ENCODE measurements around the gene SECISBP2. TPM values are rescaled to one million over a fixed set of nuclear protein-coding genes. Genes with fewer than 3 reads are reported as not detected.

The SECISBP2 gene
- total and polyA plus RNA-seq, 2 experiments from 2014 or later, result 12.2 to 13.0 TPM

- Histone ChIP-seq H3K9me3 (ENCODE audit: low read depth) (no peaks in the 10 kb centered on the region), H3K9ac (no peak overlapping the region), H3F3A (ENCODE audit: insufficient read depth) (peaks cover 5% of the 10 kb centered on the region; the same call in 1 of the 2 replicates), H3K9me2 (ENCODE audit: insufficient read depth) (no peaks in the 10 kb centered on the region), H3K4me1 (ENCODE audit: insufficient read depth) (0 out of 2 replicates have a peak, but pooled peaks cover 4% of the 10 kb centered on the region), H2AFZ (no peak overlapping the region), H3K36me3 (ENCODE audit: low read depth) (no peaks in the 10 kb centered on the region), H3K27me3 (replicated peaks; ENCODE audit: insufficient read depth) (no peaks in the 10 kb centered on the region), H3K79me2 (ENCODE audit: insufficient read depth) (no peaks in the 10 kb centered on the region), H3K4me2 (ENCODE audit: unreplicated experiment) (peak overlapping the region; percentile 33), H3K4me3 (no peak overlapping the region), H3K27ac (0 out of 2 replicates have a peak overlapping the region, but pooled peaks have one; percentile 13), H4K20me1 (ENCODE audit: insufficient read depth) (no peaks in the 10 kb centered on the region)
- peak; percentile 89 for DNase-seq
- 58 to 65% methylated on average over 19 of the region's 19 CpGs for WGBS, 2 experiments (ENCODE audit: low coverage in 1 of 2, low lambda C conversion rate in 2 of 2, missing lambda C conversion rate in 2 of 2)
- TF ChIP-seq EZH2 (IDR thresholded peaks at IDR 0.05; ENCODE audit: insufficient read depth, poor library complexity, severe bottlenecking) (no peak), EZH2phosphoT487 (IDR thresholded peaks at IDR 0.05; ENCODE audit: insufficient read depth, low read depth) (no peak)
- in situ Hi-C loops (cut with MboI), result no loop called here
Measured at GRCh38 chr9:89388084-89388867, 70.0 kb downstream of the SECISBP2 start.

- Histone ChIP-seq H2AFZ (no peak overlapping the region), H3K27ac (no peak overlapping the region), H3K79me2 (ENCODE audit: insufficient read depth) (no peaks in the 10 kb centered on the region), H3K4me2 (ENCODE audit: unreplicated experiment) (no peak overlapping the region), H3F3A (ENCODE audit: insufficient read depth) (peaks cover 5% of the 10 kb centered on the region; the same call in 1 of the 2 replicates), H3K9ac (no peak overlapping the region), H4K20me1 (ENCODE audit: insufficient read depth) (no peaks in the 10 kb centered on the region), H3K36me3 (ENCODE audit: low read depth) (no peaks in the 10 kb centered on the region), H3K9me3 (ENCODE audit: low read depth) (no peaks in the 10 kb centered on the region), H3K9me2 (ENCODE audit: insufficient read depth) (no peaks in the 10 kb centered on the region), H3K4me3 (no peak overlapping the region), H3K4me1 (ENCODE audit: insufficient read depth) (0 out of 2 replicates have a peak, but pooled peaks cover 4% of the 10 kb centered on the region), H3K27me3 (replicated peaks; ENCODE audit: insufficient read depth) (no peaks in the 10 kb centered on the region)
- 81 to 87% methylated on average over 10 to 12 of the region's 12 CpGs for WGBS, 2 experiments (ENCODE audit: low coverage in 1 of 2, low lambda C conversion rate in 2 of 2, missing lambda C conversion rate in 2 of 2)
- DNase-seq, result no peak
- TF ChIP-seq EZH2phosphoT487 (IDR thresholded peaks at IDR 0.05; ENCODE audit: insufficient read depth, low read depth), result no peak
- no peak for TF ChIP-seq EZH2 (IDR thresholded peaks at IDR 0.05; ENCODE audit: insufficient read depth, poor library complexity, severe bottlenecking)
- in situ Hi-C loops (cut with MboI), result no loop called here
Measured at GRCh38 chr9:89388868-89389177, 70.5 kb downstream of the SECISBP2 start.

- Histone ChIP-seq H4K20me1 (ENCODE audit: insufficient read depth) (no peaks in the 10 kb centered on the region), H3K9ac (no peak overlapping the region), H3K36me3 (ENCODE audit: low read depth) (no peaks in the 10 kb centered on the region), H3K4me1 (ENCODE audit: insufficient read depth) (0 out of 2 replicates have a peak, but pooled peaks cover 4% of the 10 kb centered on the region), H3F3A (ENCODE audit: insufficient read depth) (peaks cover 5% of the 10 kb centered on the region; the same call in 1 of the 2 replicates), H3K79me2 (ENCODE audit: insufficient read depth) (no peaks in the 10 kb centered on the region), H3K4me2 (ENCODE audit: unreplicated experiment) (no peak overlapping the region), H2AFZ (no peak overlapping the region), H3K9me3 (ENCODE audit: low read depth) (no peaks in the 10 kb centered on the region), H3K27me3 (replicated peaks; ENCODE audit: insufficient read depth) (no peaks in the 10 kb centered on the region), H3K4me3 (no peak overlapping the region), H3K27ac (no peak overlapping the region), H3K9me2 (ENCODE audit: insufficient read depth) (no peaks in the 10 kb centered on the region)
- in situ Hi-C loops (cut with MboI), result no loop called here
- TF ChIP-seq EZH2 (IDR thresholded peaks at IDR 0.05; ENCODE audit: insufficient read depth, poor library complexity, severe bottlenecking) (no peak), EZH2phosphoT487 (IDR thresholded peaks at IDR 0.05; ENCODE audit: insufficient read depth, low read depth) (no peak)
- WGBS, 2 experiments (ENCODE audit: low coverage in 1 of 2, low lambda C conversion rate in 2 of 2, missing lambda C conversion rate in 2 of 2), result 80 to 87% methylated on average over 10 of the region's 10 CpGs
- DNase-seq, result no peak
Measured at GRCh38 chr9:89390068-89390555, 71.8 kb downstream of the SECISBP2 start.

GRCh38 chr9:89390578-89391116, 72.3 kb downstream of the SECISBP2 start:
- Histone ChIP-seq H3K9me3 (ENCODE audit: low read depth) (no peaks in the 10 kb centered on the region), H3K9ac (no peak overlapping the region), H4K20me1 (ENCODE audit: insufficient read depth) (no peaks in the 10 kb centered on the region), H3K9me2 (ENCODE audit: insufficient read depth) (no peaks in the 10 kb centered on the region), H3F3A (ENCODE audit: insufficient read depth) (peaks cover 5% of the 10 kb centered on the region; the same call in 1 of the 2 replicates), H3K4me3 (no peak overlapping the region), H2AFZ (no peak overlapping the region), H3K4me2 (ENCODE audit: unreplicated experiment) (no peak overlapping the region), H3K27me3 (replicated peaks; ENCODE audit: insufficient read depth) (no peaks in the 10 kb centered on the region), H3K27ac (no peak overlapping the region), H3K79me2 (ENCODE audit: insufficient read depth) (no peaks in the 10 kb centered on the region), H3K36me3 (ENCODE audit: low read depth) (no peaks in the 10 kb centered on the region), H3K4me1 (ENCODE audit: insufficient read depth) (0 out of 2 replicates have a peak, but pooled peaks cover 4% of the 10 kb centered on the region)
- no peak for TF ChIP-seq EZH2phosphoT487 (IDR thresholded peaks at IDR 0.05; ENCODE audit: insufficient read depth, low read depth)
- no peak for TF ChIP-seq EZH2 (IDR thresholded peaks at IDR 0.05; ENCODE audit: insufficient read depth, poor library complexity, severe bottlenecking)
- in situ Hi-C loops (cut with MboI), result no loop called here
- WGBS, 2 experiments (ENCODE audit: low coverage in 1 of 2, low lambda C conversion rate in 2 of 2, missing lambda C conversion rate in 2 of 2), result 84 to 88% methylated on average over 5 of the region's 5 CpGs
- DNase-seq, result no peak
